Measurements from ENCODE around the gene CST4. TPM values are rescaled to one million over a fixed set of nuclear protein-coding genes. Genes with fewer than 3 reads are reported as not detected.

Gene CST4
- total RNA-seq, 6 donors from 2014 or later, result not detected

Small RNAs within 50 kb of the gene (small RNA-seq; reads per million reads assigned to genes)
- 0 reads per million in 4 donors for gene CST2P1

Other genes with a start within 250 kb of the CST4 start
- not detected for gene CSTL1, start 249.4 kb downstream of the CST4 start, total RNA-seq
- not detected for gene CST11, start 236.2 kb downstream of the CST4 start, total RNA-seq
- not detected for gene CST8, start 197.9 kb downstream of the CST4 start, total RNA-seq
- not detected for gene CST9L, start 120.6 kb downstream of the CST4 start, total RNA-seq
- gene CST9, start 83.1 kb downstream of the CST4 start, total RNA-seq, result not detected
- gene CST3, start 51.1 kb downstream of the CST4 start, total RNA-seq, result 1,000 to 10,000 TPM in 3 of 6 donors, 100 to 1,000 TPM in 3; 201 to 1,402 (median 970) TPM
- not detected for gene CST1, start 61.9 kb upstream of the CST4 start, total RNA-seq
- gene CST2, start 137.7 kb upstream of the CST4 start, total RNA-seq, result under 1 TPM in 3 of 6 donors, not detected in 3; 0.29 to 0.98 (median 0.47) TPM
- 1 to 10 TPM in 2 of 6 donors, under 1 TPM in 1, not detected in 3; 0.81 to 1.7 (median 1.1) TPM for gene CST5, start 190.7 kb upstream of the CST4 start, total RNA-seq

Data from upper lobe of left lung (tissue), 6 donors.